Activated CD4-positive, alpha-beta T cell treated with anti-CD3 and anti-CD28 coated beads, Interleukin-2, amount 10 ng/mL, durations not matched to agents 24 days and 14 days (primary cell): ENCODE results near the gene CORO6. TPM values are rescaled to one million over a fixed set of nuclear protein-coding genes. Genes with fewer than 3 reads are reported as not detected.
A peak's percentile ranks its signal among the peaks of the same experiment; 100 is the strongest.

Experiments used
- DNase-seq: peaks from one replicate; pipeline ENCODE4 v3.0.0; 2022
- H3K27ac Mint-ChIP-seq: one replicate; pipeline ENCODE4 v1.8.0; 2022; ENCODE audit warnings: mild to moderate bottlenecking, mixed read lengths
- H3K27me3 Mint-ChIP-seq: one replicate; pipeline ENCODE4 v1.8.0; 2022; ENCODE audit warnings: mixed read lengths
- H3K36me3 Mint-ChIP-seq: one replicate; pipeline ENCODE4 v1.8.0; 2022; ENCODE audit warnings: low read depth, mild to moderate bottlenecking, mixed read lengths
- H3K4me1 Mint-ChIP-seq: one replicate; pipeline ENCODE4 v1.8.0; 2021; ENCODE audit warnings: mixed read lengths
- H3K4me3 Mint-ChIP-seq: one replicate; pipeline ENCODE4 v1.8.0; 2022; ENCODE audit warnings: mild to moderate bottlenecking, moderate library complexity, mixed read lengths
- H3K9me3 Mint-ChIP-seq: one replicate; pipeline ENCODE4 v1.8.0; 2021; ENCODE audit warnings: mixed read lengths
- intact Hi-C: fragments of 100-400 bp; cut with micrococcal nuclease; formaldehyde crosslinking; loops from one replicate; pipeline ENCODE4 v1.15.1; 2023
- total RNA-seq: library from RNA; stranded (reverse); gene quantifications from 2 replicates; pipeline ENCODE4 v1.2.3, GENCODE V29; 2022

The CORO6 gene
- total RNA-seq, 1 donor from 2014 or later: 6.4 TPM

GRCh38 chr17:29570521-29570920, 52.2 kb downstream of the CORO6 start:
- H3K27ac Mint-ChIP-seq: no peak overlapping the region
- H3K27me3 Mint-ChIP-seq: no peaks in the 10 kb centered on the region
- no peaks in the 10 kb centered on the region for H3K9me3 Mint-ChIP-seq
- peak overlapping the region; percentile 18 for H3K4me3 Mint-ChIP-seq
- H3K36me3 Mint-ChIP-seq: peaks cover 40% of the 10 kb centered on the region
- intact Hi-C loops: no loop called here
- H3K4me1 Mint-ChIP-seq: peaks cover 18% of the 10 kb centered on the region
- no peak for DNase-seq

- no peaks in the 10 kb centered on the region for H3K27me3 Mint-ChIP-seq
- peaks cover 21% of the 10 kb centered on the region for H3K4me1 Mint-ChIP-seq
- intact Hi-C loops: loop anchor here (5.0 to 10.0 kb wide), 4 partner anchors 195 to 842 kb away; partner anchors contain the start of genes NEK8, NUFIP2, SSH2 and TLCD1
- DNase-seq: no peak
- H3K36me3 Mint-ChIP-seq: peaks cover 31% of the 10 kb centered on the region
- H3K27ac Mint-ChIP-seq: peak overlapping the region; percentile 79
- no peaks in the 10 kb centered on the region for H3K9me3 Mint-ChIP-seq
- peak overlapping the region; percentile 93 for H3K4me3 Mint-ChIP-seq
Observed at GRCh38 chr17:29569245-29569950, 53.3 kb downstream of the CORO6 start.

- Mint-ChIP-seq H3K27me3 (no peaks in the 10 kb centered on the region), H3K36me3 (peaks cover 29% of the 10 kb centered on the region), H3K27ac (peak within 1 kb of the TSS; percentile 94), H3K9me3 (no peaks in the 10 kb centered on the region), H3K4me3 (peak within 1 kb of the TSS; percentile 93), H3K4me1 (peaks cover 27% of the 10 kb centered on the region)
- DNase-seq: peak; percentile 96
- intact Hi-C loops: loop anchor here (1.0 to 10.0 kb wide), 6 partner anchors 21 to 841 kb away; partner anchors contain the start of genes GIT1, NEK8, NUFIP2 and SSH2
Observed at GRCh38 chr17:29568331-29569244, 54.1 kb downstream of the CORO6 start, which contains the start of gene TP53I13. Gene TP53I13, plus strand, starts transcription at chr17:29568701. Its CDS starts 58 bp downstream, at chr17:29568759.

- peaks cover 28% of the 10 kb centered on the region for H3K4me1 Mint-ChIP-seq
- H3K27ac Mint-ChIP-seq: peak overlapping the region; percentile 94
- H3K4me3 Mint-ChIP-seq: peak overlapping the region; percentile 93
- peak; percentile 95 for DNase-seq
- intact Hi-C loops: loop anchor here (1.0 to 10.0 kb wide), 7 partner anchors 22 to 840 kb away; partner anchors contain the start of genes GIT1, NEK8, NUFIP2 and SSH2
- H3K36me3 Mint-ChIP-seq: peaks cover 29% of the 10 kb centered on the region
- no peaks in the 10 kb centered on the region for H3K27me3 Mint-ChIP-seq
- H3K9me3 Mint-ChIP-seq: no peaks in the 10 kb centered on the region
Observed at GRCh38 chr17:29567554-29568330, 55.0 kb downstream of the CORO6 start.

GRCh38 chr17:29567304-29567553, 55.5 kb downstream of the CORO6 start:
- no peak for DNase-seq
- intact Hi-C loops: loop anchor here (2.0 to 10.0 kb wide), 5 partner anchors 176 to 840 kb away; partner anchors contain the start of genes NEK8, NUFIP2, SSH2 and TAOK1
- no peaks in the 10 kb centered on the region for H3K9me3 Mint-ChIP-seq
- peak overlapping the region; percentile 93 for H3K4me3 Mint-ChIP-seq
- peaks cover 34% of the 10 kb centered on the region for H3K36me3 Mint-ChIP-seq
- no peaks in the 10 kb centered on the region for H3K27me3 Mint-ChIP-seq
- peaks cover 28% of the 10 kb centered on the region for H3K4me1 Mint-ChIP-seq
- H3K27ac Mint-ChIP-seq: peak overlapping the region; percentile 91

GRCh38 chr17:29566473-29567303, 56.0 kb downstream of the CORO6 start, which contains the start of gene ABHD15:
Gene ABHD15, minus strand, starts transcription at chr17:29567037. Its CDS starts 71 bp downstream, at chr17:29566966.
- Mint-ChIP-seq H3K4me3 (peak within 1 kb of the TSS; percentile 93), H3K9me3 (no peaks in the 10 kb centered on the region), H3K27ac (peak within 1 kb of the TSS; percentile 95), H3K36me3 (peaks cover 40% of the 10 kb centered on the region), H3K4me1 (peaks cover 28% of the 10 kb centered on the region), H3K27me3 (no peaks in the 10 kb centered on the region)
- intact Hi-C loops: loop anchor here (2.0 to 10.0 kb wide), 5 partner anchors 176 to 839 kb away; partner anchors contain the start of genes NEK8, NUFIP2, SSH2 and TAOK1
- DNase-seq: peak; percentile 91

GRCh38 chr17:29565643-29566472, 56.9 kb downstream of the CORO6 start:
- H3K27me3 Mint-ChIP-seq: no peaks in the 10 kb centered on the region
- intact Hi-C loops: loop anchor here (2.0 to 10.0 kb wide), 5 partner anchors 175 to 839 kb away; partner anchors contain the start of genes NEK8, NUFIP2, SSH2 and TAOK1
- H3K4me3 Mint-ChIP-seq: peak overlapping the region; percentile 93
- peaks cover 28% of the 10 kb centered on the region for H3K4me1 Mint-ChIP-seq
- peak overlapping the region; percentile 95 for H3K27ac Mint-ChIP-seq
- DNase-seq: peak; percentile 91
- H3K36me3 Mint-ChIP-seq: peaks cover 45% of the 10 kb centered on the region
- H3K9me3 Mint-ChIP-seq: no peaks in the 10 kb centered on the region

Other genes with a start within 250 kb of the CORO6 start
- gene TAOK1, start 232.5 kb downstream of the CORO6 start, total RNA-seq: 42.7 and 43.2 TPM in 2 replicates
- 20.0 and 20.1 TPM in 2 replicates for gene ABHD15, start 55.9 kb downstream of the CORO6 start, total RNA-seq
- 69.7 and 77.9 TPM in 2 replicates for gene TP53I13, start 54.2 kb downstream of the CORO6 start, total RNA-seq
- 91.3 and 91.4 TPM in 2 replicates for gene GIT1, start 33.3 kb downstream of the CORO6 start, total RNA-seq
- 43.1 and 49.8 TPM in 2 replicates for gene ANKRD13B, start 29.8 kb downstream of the CORO6 start, total RNA-seq